ENCODE measurements around the gene SPP1.

DNA sequence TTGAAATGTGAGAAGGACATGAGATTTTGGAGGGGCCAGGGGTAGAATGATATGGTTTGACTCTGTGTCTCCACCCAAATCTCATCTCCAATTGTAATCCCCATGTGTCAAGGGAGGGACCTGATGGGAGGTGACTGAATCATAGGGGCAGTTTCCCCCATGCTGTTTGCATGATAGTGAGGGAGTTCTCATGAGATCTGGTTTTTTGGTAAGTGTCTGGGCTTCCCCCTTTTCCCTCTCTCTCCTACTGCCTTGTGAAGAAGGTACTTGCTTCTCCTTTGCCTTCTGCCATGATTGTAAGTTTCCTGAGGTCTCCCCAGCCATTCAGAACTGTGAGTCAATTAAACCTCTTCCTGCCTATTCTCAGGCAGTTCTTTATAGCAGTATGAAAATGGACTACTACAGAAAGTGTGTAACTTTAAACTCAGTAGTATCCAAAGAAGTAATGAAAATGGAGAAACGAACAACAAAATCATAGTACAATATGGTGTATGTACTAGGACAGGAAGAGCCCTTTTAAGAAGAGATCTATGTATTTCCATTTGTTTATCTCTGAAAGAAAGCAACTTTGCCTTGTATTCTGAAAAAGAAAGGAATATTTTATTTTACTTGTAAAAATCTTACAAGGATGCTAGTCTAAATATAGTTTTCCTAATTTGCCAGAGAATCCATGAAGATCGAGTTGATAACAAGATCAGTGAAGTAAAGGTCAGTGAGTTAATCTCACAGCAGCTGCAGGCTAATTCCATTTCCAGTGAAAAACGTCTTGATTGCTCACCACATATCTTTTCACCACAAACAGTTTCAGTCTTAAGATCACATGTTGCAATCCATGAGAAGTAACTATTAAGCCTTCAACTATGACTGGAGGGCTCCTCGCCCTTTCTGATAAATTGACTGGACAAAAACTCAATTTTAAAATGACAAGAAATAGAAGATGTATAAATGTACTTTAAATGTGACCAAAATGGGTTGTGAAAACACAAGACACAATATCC lies 52.4 kb downstream of the SPP1 start:
- no peak for TF ChIP-seq CTCF (IDR thresholded peaks at IDR 0.05; ENCODE audit: borderline replicate concordance, extremely low read depth, low read length, poor library complexity, severe bottlenecking)
- no peak for TF ChIP-seq EZH2 (IDR thresholded peaks at IDR 0.05; ENCODE audit: borderline replicate concordance, low read depth, low read length, severe bottlenecking)
